ENCODE data around the gene LAMA3.

DNA sequence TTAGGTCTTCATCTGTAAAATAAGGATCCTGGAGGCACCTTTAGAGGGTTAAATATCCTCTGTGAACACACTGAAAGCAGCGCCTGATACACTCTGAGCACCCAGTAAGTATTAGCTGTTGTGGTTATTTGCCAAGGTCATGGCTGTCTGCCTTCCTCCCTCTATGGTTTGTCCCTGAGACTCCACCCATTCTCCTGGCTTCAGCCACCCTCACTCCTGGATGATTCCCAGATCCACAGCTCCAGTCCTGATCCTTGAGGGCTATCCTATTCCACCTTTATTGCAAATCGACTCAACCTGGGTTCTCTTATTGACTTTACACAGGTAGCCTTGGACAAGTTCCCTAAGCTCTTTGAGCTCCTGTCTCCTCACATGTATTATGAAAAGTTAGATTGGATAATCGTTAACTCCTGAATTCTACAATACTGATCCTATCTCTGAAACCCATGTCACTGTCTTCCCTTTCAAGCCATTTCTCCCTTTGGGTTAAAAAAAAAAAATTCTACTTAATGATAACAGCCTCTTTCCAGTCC, 162.3 kb downstream of the LAMA3 start:
- TF ChIP-seq, protein P1, sequence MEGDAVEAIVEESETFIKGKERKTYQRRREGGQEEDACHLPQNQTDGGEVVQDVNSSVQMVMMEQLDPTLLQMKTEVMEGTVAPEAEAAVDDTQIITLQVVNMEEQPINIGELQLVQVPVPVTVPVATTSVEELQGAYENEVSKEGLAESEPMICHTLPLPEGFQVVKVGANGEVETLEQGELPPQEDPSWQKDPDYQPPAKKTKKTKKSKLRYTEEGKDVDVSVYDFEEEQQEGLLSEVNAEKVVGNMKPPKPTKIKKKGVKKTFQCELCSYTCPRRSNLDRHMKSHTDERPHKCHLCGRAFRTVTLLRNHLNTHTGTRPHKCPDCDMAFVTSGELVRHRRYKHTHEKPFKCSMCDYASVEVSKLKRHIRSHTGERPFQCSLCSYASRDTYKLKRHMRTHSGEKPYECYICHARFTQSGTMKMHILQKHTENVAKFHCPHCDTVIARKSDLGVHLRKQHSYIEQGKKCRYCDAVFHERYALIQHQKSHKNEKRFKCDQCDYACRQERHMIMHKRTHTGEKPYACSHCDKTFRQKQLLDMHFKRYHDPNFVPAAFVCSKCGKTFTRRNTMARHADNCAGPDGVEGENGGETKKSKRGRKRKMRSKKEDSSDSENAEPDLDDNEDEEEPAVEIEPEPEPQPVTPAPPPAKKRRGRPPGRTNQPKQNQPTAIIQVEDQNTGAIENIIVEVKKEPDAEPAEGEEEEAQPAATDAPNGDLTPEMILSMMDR (conservative IDR thresholded peaks at IDR 0.05 in 1 of 2, IDR thresholded peaks at IDR 0.05 in 1 of 2; ENCODE audit: extremely low read depth in 1 of 2, insufficient read depth in 1 of 2, low read depth in 1 of 2, low read length in 2 of 2): no peak
- TF ChIP-seq EZH2 (IDR thresholded peaks at IDR 0.05; ENCODE audit: borderline replicate concordance, low read length): no peak

All from mammary epithelial cell (primary cell).